Stimulated activated CD8-positive, alpha-beta memory T cell treated with anti-CD3 and anti-CD28 coated beads, Interleukin-7, amount 100 ng/mL, for 48 hours (primary cell): ENCODE measurements around the gene CD200R1.

Experiments used
- DNase-seq, 2 donors: peaks; one replicate each; pipeline ENCODE4 v3.0.0-alpha.2; 2020; ENCODE audit warnings: low read depth in 1 of 2; ENCODE audit errors: extremely low read depth in 1 of 2

Gene CD200R1

DNA sequence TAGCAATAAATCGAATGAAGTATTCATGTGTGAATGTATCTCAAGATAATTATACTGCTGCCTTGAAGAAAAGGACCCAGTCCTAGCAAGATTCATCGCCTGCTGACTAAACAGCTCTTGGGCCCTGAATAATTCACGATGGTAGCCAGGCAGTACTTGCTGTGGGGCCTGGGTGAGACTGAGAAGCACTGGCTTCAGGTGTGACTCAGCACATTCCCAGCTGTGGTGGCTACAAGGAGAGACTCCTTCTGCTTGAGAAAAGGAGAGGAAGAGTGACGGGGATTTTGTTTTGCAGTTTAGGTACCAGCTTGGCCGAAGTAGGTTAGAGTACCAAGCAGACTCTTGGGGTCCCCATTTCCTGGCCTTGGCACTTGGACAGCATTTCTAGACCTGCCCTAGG, 80.6 kb downstream of the CD200R1 start:
- DNase-seq: no peak

- DNase-seq: no peak
Observed at GRCh38 chr3:112889357-112889756, 85.5 kb downstream of the CD200R1 start.

GRCh38 chr3:112888381-112889085, 86.4 kb downstream of the CD200R1 start:
- no peak for DNase-seq

GRCh38 chr3:112884678-112885290, 90.1 kb downstream of the CD200R1 start:
- DNase-seq: no peak

- DNase-seq: no peak
Observed at GRCh38 chr3:112881891-112882290, 93.0 kb downstream of the CD200R1 start.

DNA sequence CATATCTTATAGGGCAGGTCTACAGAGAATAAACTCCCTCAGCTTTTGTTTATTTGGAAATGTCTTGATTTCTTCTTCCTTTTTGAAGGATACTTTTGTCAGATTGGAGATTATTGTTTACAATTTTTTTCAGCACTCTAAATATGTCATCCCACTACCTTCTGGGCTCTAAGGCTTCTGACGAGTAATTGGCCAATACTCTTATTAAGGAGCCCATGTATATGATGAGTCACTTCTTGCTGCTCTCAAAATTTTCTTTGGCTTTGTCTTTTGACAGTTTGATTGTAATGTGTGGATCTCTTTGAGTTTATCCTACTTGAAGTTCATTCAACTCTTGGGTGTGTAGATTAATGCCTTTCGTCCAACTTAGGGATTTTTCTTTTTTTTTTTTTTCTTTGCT, 99.3 kb downstream of the CD200R1 start:
- no peak for DNase-seq

DNA sequence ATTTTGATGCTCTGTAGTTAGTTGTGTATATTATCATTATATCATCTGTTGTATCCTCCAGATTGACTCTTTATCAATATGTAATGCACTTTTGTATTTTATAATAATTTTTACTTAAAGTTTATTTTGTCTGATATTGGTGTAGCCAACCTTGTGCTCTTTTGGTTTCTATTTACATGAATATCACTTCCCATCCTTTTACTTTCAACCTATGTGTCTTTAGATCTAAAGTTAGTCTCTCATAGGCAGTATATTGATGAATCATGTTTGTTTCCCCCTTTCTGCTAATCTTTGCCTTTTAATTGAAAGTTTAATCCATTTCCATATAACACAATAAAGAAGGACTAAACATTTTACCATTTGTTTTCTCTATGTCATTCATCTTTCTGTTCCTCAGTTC, 100.2 kb downstream of the CD200R1 start:
- DNase-seq: no peak

- no peak for DNase-seq
Observed at GRCh38 chr3:112873632-112874031, 101.3 kb downstream of the CD200R1 start.

GRCh38 chr3:112871735-112872134, 103.2 kb downstream of the CD200R1 start:
- no peak for DNase-seq
